NK-92 (cell line): ENCODE results near the gene DRG2.

Experiments used
- DNase-seq: peaks from one replicate; lab custom pipeline; 2025; ENCODE audit not compliant: unreplicated experiment; lab: John Stamatoyannopoulos, UW

The DRG2 gene

DNA sequence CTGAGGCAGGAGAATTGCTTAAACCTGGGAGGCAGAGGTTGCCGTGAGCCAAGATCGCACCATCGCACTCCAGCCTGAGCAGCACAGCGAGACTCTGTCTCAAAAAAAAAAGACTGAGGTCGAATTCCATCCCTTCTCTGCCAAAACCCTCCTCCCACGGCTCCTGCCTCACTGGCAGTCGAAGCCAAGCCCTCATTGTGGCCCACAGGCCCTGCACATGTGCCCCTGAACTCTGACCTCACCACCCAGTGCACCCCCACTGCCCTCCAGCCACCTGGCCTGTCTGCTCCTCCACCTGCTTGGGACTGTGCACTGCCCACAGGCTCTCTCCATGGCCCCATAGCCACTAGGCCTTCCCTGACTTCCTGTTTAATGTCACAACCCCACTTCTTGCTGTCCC lies 27.8 kb downstream of the DRG2 start:
- no peak for DNase-seq

DNA sequence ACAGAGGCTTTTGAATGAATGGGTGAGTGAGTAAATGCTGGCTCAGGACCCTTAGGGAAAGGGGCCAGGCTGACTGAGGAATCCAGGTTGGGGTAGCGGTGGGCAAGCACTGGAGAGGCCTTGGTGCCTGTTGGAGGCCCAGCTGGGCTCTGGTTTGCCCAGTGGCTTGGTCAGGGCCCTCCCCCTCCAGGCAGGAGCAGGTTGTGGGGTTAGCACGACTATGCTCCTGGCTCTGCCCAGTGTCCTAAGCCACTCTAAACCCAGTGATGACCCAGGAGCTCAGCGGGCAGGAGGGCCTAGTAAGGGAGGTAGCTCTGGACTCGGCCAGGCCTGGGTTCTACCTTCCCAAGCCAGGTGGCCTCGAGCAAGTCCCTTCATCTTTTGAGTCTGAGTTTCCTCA lies 28.3 kb downstream of the DRG2 start:
- no peak for DNase-seq

DNA sequence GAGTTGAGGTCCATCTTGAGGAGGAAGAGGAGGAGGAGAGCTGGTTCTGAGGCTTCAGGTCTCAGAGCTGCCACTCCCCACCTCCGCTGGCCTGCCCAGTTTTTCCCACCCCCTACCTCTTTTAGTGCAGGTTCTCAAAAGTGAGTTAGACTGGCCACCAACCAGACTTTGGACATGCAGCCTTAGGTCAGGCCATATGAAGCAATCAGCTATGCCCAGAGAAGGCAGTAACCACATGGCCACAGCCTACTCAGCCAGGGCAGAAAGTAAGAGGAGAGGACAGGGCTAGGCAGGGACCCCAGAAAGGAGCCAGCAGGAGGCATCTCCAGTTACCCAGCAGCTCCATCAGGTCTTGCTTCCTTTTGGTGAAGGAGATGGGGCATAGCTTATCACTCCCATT lies 29.8 kb downstream of the DRG2 start:
- no peak for DNase-seq

DNA sequence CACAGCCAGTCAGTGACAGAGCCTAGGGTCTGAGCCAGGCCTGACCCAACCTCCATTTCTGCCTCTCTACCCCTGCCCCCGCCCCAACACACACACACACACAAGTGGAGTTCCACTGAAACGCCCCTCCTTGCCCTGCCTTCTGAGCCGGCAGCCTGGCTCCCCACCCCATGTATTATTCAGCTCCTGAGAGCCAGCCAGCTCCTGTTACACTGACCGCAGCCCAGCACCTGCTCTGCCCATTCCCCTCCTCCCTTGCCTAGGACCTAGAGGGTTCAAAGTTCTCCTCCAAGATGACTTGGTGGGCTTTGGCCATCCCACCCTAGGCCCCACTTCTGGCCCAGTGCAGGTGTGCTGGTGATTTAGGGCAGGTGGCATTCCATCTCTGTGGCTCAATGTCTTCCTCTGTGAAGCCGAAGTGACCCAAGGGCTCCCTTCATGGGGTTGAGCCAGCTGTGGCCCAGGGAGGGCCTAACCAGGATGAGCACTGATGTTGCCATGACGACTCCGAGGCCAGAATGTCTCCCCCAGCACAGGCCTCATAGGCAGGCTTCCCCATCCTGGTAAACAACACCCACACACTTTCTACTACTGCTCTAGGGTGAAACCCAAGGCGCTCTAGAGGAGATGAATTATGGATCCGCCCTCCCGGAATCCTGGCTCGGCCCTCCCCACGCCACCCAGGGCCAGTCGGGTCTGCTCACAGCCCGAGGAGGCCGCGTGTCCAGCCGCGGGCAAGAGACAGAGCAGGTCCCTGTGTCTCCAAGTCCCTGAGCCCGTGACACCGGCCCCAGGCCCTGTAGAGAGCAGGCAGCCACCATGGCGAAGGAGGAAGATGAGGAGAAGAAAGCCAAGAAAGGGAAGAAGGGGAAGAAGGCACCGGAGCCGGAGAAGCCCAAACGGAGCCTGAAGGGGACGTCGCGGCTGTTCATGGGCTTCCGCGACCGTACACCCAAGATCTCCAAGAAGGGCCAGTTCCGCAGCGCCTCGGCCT lies 30.5 kb downstream of the DRG2 start:
- DNase-seq = no peak

DNA sequence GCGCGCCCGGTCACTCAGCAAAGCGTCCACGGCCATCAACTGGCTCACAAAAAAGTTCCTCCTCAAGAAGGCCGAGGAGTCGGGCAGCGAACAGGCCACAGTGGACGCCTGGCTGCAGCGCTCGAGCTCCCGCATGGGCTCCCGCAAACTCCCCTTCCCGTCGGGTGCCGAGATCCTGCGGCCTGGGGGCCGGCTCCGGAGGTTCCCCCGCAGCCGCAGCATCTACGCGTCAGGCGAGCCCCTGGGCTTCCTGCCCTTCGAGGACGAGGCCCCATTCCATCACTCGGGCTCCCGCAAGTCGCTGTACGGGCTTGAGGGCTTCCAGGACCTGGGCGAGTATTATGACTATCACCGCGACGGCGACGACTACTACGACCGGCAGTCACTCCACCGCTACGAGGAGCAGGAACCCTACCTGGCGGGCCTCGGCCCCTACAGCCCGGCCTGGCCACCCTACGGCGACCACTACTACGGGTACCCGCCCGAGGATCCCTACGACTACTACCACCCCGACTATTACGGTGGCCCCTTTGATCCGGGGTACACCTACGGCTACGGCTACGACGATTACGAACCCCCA lies 31.5 kb downstream of the DRG2 start:
- DNase-seq = no peak

DNA sequence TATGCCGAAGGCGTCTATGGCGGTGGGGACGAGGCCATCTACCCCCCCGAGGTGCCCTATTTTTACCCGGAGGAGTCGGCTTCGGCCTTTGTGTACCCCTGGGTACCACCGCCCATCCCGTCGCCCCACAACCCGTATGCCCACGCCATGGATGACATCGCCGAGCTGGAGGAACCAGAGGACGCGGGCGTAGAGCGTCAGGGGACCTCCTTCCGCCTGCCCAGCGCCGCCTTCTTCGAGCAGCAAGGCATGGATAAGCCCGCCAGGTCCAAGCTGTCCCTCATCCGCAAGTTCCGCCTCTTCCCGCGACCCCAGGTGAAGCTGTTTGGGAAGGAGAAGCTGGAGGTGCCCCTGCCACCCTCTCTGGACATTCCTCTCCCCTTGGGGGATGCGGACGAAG lies 32.2 kb downstream of the DRG2 start:
- DNase-seq = no peak

DNA sequence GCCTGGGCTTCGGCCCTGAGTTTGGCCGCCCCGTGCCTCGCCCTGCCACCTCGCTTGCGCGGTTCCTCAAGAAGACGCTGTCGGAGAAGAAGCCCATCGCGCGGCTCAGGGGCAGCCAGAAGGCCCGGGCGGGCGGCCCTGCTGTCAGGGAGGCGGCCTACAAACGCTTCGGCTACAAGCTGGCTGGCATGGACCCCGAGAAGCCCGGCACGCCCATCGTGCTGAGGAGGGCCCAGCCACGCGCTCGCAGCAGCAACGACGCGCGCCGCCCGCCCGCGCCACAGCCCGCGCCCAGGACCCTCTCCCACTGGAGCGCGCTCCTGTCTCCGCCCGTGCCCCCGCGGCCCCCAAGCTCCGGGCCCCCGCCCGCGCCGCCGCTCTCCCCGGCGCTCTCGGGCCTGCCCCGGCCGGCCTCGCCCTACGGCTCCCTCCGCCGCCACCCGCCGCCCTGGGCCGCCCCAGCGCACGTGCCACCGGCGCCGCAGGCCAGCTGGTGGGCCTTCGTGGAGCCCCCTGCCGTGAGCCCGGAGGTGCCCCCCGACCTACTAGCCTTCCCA lies 32.8 kb downstream of the DRG2 start:
- no peak for DNase-seq

DNA sequence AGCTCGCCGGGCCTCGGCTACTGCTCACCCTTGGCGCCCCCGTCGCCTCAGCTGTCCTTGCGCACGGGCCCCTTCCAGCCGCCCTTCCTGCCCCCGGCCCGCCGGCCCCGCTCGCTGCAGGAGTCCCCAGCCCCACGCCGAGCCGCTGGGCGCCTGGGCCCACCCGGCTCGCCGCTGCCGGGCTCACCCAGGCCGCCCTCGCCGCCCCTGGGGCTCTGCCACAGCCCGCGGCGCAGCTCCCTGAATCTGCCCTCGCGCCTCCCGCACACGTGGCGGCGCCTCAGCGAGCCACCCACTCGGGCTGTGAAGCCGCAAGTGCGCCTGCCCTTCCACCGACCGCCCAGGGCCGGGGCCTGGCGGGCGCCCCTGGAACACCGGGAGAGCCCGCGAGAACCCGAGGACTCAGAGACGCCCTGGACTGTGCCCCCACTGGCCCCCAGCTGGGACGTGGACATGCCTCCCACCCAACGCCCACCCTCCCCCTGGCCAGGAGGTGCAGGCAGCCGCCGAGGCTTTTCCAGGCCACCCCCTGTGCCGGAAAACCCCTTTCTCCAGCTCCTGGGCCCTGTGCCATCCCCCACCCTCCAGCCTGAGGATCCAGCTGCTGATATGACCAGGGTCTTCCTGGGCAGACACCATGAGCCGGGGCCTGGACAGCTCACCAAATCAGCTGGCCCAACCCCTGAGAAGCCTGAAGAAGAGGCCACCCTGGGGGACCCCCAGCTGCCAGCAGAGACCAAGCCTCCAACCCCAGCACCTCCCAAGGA lies 33.6 kb downstream of the DRG2 start:
- no peak for DNase-seq

DNA sequence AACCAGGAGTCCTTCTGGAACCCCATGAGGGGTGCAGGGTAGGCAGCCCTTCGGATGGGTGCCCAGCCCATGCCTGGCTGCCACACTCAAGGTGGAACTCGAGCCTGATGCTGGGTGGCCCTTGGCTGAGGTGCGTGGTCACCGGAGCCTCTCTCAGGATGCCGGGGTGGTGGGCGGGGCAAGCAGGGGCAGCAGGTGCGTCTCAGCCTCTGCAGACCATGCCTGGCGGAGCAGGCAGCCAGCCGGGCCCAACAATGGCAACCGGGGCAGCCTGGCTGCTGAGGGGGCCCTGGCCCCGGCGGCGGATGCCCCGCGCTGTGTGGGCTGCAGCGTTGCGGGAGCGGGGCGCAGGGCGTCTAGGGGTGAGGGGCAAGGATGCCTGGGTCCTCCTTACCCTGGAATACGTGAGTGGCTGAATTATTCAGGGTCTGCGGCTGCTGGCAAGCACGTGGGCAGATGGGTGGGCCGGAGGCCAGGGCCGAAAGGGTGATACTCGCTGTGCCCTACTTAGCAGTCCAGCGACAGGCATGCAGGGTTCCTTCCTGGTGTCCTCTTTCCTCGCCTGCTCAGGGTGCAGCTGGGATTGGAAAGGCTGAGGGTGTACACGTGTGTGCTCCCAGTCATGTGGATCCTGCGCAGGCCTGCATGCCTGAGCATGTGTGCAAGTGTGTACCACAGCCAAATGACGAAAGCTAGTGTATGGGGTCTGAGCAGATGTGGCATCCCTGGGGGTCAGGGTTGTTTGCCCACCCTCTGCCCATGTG lies 35.4 kb downstream of the DRG2 start:
- DNase-seq = no peak

DNA sequence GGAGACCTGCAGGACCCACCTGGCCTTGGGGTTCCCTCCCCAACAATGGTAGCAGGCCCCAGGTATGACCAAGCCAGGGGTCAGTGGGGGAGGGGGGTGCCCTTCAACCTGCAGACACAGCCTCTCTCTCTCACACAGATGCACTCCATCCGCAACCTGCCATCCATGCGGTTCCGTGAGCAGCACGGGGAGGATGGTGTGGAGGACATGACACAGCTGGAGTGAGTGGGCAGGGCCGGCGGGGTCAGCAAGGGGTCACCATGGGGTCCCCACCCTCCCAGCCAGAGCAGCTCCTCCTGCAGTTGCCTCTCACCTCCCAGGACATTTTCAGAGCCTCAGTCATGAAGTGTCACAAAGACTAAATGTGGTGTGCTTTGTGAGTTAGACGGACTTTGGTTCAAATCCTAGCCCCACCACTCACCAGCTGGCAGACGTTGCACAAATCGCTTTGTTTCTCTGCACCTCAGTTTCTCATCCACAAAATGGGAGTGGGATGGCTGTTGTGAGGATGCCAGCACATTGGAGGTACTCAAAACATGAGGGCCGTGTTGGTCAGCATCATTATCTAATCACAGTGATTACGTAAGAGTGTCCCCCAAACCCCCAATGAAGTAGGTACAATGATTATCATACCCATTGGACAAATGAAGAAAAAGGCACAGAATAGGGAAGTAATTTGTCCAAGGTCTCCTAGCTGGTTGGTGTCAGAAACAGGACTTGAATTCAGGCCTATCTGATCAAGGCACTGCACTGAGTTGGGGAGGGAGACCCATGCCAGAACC lies 36.8 kb downstream of the DRG2 start:
- no peak for DNase-seq

DNA sequence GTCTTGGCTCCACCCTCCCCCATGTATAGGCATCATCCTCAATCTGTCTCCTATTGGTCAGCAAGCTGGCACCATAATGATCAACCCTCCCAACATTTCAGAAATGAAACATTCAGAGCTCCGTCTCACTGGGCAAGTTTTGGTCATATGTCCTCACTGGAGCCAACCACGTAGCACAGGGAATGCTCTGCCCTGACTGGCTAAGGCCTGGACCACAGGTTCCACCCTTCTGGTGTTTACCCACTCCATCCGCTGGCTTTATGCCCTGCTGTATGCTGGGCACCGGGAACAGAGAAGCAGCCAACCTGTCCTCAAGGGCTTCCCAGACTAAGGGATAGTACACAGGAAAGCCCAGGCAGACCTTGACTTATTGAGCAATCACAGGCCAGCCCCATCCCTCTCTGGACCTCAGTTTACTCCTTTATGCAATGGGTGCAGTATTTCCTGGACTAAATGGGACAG lies 41.3 kb downstream of the DRG2 start:
- DNase-seq = no peak

DNA sequence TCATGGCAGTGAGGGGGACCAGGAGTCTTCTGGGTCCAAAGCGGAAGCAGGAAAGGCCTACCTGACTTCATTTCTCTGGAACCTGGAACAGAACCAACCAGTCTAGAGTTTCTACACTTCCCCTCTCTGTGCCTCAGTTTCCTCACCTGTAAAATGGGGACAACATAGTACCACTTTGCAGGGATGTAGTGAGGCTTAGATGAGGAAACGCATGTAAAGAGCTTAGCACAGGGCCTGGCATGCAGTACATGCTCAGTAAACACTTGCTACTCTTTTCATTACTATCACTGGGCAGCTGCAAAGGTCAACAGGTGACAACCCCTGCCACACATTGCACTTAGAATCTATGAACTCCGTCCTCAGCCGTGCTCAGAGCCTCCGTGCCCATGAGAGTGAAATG lies 45.0 kb downstream of the DRG2 start:
- DNase-seq = no peak

DNA sequence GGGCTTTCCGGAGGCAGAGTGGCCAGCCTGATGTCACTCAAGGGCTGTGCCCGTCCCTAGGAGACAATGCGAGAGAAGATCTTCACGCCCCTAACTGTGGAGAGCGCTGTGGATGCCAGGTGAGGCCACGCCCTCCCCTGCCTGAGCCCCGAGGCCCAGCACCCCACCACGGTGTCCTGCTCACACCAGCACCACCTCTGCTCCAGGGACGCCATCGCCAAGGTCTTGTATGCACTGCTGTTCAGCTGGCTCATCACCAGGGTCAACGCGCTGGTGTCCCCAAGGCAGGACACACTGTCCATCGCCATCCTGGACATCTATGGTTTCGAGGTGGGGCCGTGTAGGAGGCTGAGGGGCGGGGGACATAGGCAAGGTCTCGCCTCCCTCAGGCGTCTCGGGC lies 48.6 kb downstream of the DRG2 start:
- no peak for DNase-seq

DNA sequence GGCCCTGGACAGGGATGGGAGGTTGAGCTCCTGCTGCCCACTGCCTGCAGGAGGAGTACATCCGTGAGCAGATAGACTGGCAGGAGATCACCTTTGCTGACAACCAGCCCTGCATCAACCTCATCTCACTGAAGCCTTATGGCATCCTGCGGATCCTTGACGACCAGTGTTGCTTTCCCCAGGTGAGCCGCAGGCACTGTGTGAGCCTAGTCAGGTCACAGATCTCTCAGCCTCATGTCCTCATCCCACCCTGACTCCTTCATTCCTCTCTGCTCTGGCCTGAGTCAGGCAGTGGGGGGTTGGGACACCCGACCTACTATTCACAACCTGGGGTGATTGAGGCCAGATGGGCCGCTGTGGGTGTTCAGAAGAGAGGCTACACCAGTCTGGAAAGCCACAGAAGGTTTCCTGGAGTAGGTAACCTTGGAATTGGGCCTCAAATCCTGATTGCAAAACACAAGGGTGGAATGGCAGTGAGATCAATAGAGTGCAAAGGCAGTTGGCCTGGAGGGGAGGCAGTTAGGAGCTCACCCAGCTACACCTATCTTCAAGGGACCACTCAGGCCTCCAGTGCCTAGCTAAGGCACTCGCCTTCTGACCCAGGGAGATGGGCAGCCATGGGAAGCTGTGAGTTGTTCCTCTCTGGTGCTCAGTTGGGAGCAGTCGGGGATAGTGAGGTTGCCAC lies 50.5 kb downstream of the DRG2 start:
- DNase-seq = no peak

DNA sequence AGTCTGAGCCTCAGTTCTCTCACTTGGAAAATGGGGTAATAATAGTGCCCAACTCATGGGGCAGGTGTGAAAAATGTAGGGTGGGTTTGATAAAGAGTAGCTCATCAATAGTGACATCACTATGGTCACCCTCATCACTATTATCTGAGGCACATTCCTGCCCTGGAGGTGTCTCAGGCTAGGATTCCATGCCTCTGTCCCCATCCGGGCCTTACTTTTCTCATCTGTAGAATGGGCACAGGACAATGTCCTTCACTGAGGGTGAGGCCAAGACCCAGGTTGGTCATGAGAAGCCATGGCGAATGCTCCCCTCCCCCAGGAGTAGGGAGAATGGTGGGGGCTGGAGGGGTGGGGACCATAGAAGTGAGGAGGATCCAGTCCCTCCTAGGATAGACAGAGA lies 51.3 kb downstream of the DRG2 start:
- DNase-seq = no peak

DNA sequence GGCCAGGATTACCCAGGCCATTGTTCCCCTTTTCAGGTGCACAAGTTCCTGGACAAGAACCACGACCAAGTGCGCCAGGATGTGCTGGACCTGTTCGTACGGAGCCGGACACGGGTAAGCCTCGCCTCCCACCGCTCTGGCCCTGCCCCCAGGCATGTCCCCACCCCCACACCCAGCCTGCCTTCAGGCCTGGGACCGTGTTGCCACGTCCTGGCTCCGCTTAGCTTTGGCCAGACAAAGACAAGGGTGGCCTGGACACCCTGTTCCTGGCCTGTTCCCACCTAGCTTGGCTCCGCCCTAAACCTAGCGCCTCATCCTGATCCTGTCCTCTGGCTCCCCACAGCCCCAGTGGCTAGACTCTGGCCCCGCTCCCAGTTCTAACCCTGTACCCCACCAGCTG lies 51.8 kb downstream of the DRG2 start:
- no peak for DNase-seq

DNA sequence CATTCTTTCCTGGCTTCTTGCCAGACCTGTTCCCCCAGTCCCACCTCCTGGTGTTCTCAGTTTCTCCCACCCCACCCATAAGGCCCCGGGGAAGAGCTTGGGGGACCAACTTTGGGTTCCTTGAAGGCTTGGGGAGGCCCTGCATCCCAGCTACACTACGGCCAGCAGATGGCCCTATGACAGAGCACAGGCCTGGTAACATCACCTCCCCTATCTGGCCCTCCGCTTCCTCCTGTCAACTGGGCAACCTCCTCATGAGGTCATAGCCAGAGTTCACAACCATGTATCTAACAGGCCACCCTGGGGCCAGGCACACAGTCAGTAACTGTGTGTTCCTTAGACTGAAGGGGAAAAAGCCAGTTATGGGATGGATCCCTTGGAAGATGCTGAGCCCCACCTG lies 52.2 kb downstream of the DRG2 start:
- no peak for DNase-seq

DNA sequence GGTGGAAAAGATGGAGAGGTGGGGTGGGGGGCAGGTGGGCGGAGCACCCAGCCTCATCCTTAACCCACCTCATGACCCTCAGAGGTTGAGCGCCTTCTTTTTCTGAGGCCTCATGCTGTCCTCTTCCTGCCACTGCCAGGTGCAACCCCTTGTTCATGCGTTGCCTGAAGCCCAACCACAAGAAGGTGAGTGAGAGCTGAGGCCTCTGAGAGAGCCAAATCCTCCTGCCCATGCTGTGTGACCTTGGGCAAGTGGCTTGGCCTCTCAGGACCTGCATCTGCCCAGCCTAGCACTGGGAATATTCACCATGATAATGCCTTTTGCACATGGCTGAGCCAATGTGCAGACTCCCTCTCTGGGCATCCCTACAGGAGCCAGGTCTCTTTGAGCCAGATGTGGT lies 52.9 kb downstream of the DRG2 start:
- DNase-seq = no peak

DNA sequence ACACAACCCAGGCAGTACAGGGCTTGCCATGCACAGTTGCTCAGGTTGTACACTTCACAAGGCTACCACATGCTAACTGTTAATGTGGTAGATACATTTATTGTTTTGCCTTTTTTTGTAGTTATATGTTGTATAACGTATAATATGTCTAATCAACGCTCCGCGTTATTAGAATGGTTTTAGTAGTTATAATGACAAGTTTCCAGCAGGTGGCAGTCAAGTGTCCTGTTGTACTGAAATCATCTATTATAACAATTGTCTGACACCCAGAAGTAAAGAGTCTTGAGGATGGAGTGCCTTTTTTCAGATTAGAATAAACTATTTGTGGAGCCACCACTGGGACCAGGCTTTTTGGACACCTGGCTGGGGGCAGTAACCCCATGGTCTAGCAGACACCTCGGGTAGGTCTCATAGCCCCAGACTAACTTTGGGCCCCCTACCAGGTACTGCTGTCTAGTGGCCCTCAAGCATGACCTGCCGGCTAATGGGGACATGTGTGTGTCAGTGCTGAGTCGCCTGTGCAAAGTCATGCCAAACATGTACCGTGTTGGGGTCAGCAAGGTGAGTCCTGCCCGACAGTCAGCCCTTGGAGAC lies 53.6 kb downstream of the DRG2 start:
- no peak for DNase-seq
